Activated gamma-delta T cell treated with anti-CD3 and anti-CD28 coated beads, Interleukin-2, amount 50 U/mL, for 16 hours (primary cell): ENCODE results near the gene METTL9.
"Not testable (repeated sequence)": the region's sequence is repeated elsewhere in the genome, so short reads cannot be mapped to it uniquely, and the experiment has no call there.

Experiments
- DNase-seq: peaks from one replicate; pipeline ENCODE4 v3.0.0-alpha.2; 2020; ENCODE audit warnings: low read depth

The METTL9 gene

DNA sequence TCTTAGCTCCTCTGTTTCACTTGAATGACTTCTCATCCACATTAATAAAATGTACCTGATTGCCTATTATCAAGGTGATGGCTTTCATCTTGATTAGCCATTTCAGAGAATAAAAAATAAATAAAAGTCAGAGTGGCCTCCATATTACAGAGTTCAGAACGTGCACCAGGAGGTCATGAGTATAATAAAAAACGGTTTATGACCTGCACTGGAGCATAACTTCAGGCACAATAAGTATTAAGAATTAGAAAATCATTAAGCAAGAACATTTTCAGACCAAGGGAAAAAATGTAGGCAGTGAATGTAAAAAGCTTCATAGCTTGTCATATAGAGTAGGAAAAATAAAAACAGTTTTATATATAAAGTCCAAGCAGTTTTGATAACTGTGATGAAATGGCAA is 11.4 kb downstream of the METTL9 start:
- no peak for DNase-seq

- no peak for DNase-seq
Observed at GRCh38 chr16:21611198-21611555, 11.8 kb downstream of the METTL9 start.

- DNase-seq = no peak
Observed at GRCh38 chr16:21611556-21612384, 12.4 kb downstream of the METTL9 start.

DNA sequence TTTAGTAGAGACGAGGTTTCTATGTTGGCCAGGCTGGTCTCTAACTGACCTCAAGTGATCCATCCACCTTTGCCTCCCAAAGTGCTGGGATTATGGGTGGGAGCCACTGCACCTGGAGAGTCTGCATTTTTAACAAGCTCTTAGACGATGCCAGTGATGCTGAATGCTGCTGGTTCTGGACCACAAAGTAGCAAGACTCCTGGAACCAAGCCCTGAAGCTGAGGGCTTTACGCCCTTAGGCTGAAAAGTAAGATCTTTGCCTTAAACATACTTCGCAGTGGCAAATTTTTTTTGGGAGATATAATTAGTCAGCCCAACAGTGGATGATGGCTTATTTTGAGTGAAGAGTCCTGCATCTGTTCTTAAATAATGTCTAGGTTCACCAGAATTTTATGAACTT is 14.0 kb downstream of the METTL9 start:
- DNase-seq = no peak

- no peak for DNase-seq
Observed at GRCh38 chr16:21613781-21614180, 14.4 kb downstream of the METTL9 start.

DNA sequence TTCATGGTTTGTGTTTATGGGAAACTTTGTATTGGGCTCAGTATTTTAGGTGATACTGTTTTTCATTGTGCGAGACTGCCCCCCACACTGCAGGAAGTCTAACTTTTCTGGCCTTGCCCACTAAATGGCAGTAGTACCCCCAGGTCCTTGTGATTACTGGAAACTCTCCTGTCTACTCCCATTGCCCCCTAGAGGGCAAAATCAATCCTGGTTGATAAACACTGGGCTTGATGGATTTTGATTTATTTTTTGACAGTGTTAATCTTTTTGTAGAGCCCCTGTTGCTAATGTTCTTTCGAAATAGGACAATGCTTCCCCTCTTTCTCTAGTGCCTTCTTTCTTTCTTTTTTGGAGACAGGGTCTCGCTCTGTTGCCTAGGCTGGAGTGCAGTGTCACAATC is 15.5 kb downstream of the METTL9 start:
- no peak for DNase-seq

DNA sequence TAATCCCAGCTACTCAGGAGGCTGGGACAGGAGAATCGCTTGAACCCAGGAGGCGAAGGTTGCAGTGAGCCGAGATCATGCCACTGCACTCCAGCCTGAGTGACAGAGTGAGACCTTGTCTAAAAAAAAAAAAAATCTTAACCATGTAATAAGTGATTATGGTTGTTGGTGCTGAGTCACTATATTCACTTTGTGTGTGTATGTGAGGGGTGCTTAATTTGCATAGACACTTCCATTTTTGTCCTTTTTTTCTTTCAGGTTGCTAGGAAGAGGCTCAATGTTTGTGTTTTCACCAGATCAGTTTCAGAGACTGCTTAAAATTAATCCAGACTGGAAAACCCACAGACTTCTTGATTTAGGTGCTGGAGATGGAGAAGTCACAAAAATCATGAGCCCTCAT is 18.2 kb downstream of the METTL9 start:
- DNase-seq = no peak

GRCh38 chr16:21618281-21618680 is 18.9 kb downstream of the METTL9 start:
- no peak for DNase-seq

- DNase-seq = no peak
Observed at GRCh38 chr16:21619765-21620425, 20.5 kb downstream of the METTL9 start.

DNA sequence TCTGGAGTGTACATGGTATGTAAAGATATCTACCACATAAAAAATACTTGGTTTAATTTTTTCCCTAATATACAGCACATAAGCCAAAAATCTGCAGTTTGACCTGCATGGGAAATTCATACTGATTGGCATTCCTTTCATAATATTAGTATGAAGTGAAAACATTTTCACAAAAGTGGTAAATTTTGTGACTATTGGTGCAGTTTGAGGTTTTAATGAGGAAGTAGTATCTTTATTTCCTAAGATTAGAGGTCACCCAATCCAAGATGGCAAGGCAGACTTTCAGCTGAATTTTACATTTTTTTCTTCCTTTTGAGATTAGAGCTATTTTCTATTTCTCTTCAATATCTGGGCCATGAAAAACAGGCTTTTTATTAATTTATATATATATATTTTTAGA is 21.2 kb downstream of the METTL9 start:
- DNase-seq = no peak

GRCh38 chr16:21622545-21622944 is 23.2 kb downstream of the METTL9 start:
- DNase-seq = no peak

DNA sequence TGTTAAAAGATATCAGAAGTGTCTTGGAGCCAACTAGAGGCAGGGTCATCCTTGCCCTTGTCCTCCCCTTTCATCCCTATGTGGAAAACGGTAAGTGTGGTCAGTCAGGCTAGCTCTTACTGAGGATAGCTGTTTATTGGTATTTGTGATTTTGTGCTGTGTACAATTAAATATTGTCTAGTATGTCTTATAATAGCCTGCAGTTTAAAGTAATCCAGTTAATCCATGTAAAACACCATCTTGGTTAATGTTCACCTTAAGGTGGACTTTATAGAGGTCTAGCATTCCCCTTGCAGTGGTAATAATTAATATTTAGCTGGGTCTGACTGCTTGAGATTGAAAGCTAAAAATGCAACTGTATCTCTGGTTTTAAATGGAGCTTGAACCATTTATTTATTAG is 25.6 kb downstream of the METTL9 start:
- no peak for DNase-seq

DNA sequence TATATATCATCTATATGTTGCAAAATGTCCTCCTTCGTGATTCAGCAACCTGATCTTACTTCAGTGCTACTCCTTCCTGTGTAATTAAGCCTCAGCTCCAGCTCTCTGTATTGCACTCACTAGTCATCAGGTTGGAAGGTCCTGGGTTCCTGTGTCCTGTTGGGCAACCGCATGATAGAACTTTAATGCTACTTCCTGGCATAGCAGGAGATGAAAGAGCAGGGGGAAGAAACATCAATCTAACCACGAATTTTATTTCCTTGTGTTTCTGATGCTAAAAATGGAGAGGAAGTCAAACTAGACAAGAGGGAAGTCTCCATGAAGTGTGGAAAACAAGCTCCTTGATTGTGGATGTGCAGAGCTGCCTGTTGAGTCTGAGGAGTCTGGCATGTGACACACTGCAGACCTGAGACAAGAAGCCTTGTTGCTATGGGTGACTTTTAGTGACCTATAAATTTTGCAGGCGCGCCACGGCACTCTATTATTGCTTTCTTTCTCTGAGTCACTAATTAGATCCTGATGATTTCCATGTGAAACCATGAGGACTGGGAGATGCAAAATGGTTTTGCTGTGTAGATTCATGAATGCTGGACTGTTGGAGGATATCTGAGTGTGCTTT is 27.4 kb downstream of the METTL9 start:
- DNase-seq = no peak

DNA sequence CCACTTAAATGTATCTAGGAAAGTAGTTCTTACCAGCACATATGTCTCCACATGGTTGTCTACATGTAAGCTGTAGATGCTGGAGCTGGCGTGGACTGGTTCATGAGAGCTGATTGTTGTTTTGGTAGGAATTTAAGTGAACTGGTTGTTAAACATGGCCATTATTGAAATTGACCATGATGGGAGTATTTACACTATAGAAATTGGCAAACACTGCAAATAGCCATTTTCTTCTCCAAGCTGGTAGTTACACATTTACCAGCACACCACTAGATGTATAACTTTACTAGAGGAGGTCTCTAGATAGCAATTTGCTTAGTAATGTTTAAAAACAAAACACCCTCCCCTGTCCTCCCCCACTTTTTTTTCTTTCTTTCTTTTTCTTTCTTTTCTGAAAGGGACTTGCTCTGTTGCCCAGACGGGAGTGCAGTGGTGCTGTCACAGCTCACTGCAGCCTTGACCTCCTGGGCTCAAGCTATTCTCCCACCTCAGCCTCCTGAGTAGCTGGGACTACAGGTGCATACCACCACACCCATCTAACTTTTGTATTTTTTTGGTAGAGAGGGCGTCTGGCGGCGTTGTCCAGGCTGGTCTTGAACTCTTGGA is 28.8 kb downstream of the METTL9 start:
- DNase-seq = no peak

- no peak for DNase-seq
Observed at GRCh38 chr16:21628772-21629171, 29.4 kb downstream of the METTL9 start.

DNA sequence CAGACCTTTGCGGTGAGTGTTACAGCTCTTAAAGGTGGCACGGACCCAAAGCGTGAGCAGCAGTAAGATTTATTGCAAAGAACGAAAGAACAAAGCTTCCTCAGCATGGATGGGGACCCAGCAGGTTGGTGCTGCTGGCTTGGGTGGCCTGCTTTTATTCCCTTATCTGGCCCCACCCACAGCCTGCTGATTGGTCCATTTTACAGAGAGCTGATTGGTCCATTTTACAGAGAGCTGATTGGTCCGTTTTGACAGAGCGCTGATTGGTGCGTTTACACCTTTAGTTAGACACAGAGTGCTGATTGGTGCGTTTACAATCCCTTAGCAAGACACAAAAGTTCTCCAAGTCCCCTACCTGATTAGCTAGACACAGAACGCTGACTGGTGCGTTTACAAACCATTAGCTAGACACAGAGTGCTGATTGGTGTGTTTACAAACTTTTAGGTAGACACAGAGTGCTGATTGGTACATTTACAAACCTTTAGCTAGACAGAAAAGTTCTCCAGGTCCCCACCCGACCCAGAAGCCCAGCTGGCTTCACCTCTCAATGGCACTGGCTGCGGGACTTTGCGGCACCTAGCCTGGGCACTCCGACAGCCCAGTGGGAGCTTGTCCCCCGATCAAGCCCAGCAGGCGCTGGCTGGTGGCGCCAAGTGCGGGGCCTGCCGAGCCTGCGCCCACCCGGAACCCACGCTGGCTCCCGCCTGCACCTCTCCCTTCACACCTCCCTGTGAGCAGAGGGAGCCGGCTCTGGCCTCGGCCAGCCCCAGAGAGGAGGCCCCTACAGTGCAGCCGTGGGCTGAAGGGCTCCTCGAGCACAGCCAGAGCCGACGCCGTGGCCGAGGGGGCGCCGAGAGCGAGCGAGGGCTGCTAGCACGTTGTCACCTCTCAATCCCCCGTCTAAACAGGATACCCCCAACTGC is 30.5 kb downstream of the METTL9 start:
- not testable (repeated sequence) for DNase-seq

DNA sequence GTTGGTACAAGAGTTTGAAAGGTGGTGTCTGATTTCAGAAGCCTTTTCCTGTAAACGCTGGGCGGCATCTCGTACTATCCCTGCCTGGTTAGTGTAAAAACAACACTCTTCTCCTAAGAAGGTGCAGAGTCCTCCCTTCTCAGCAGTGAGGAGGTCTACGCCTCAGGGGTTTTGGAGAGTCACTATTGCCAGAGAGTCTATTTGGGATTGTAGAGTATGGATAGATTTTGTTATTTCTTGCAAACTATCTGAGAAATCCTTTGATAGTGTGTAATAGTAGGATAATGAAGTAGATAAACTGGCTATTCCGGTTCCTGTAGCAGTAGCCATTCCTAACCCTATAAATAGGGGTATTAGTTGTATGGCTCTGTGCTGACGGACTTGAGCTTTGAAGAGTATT is 31.5 kb downstream of the METTL9 start:
- DNase-seq = not testable (repeated sequence)

DNA sequence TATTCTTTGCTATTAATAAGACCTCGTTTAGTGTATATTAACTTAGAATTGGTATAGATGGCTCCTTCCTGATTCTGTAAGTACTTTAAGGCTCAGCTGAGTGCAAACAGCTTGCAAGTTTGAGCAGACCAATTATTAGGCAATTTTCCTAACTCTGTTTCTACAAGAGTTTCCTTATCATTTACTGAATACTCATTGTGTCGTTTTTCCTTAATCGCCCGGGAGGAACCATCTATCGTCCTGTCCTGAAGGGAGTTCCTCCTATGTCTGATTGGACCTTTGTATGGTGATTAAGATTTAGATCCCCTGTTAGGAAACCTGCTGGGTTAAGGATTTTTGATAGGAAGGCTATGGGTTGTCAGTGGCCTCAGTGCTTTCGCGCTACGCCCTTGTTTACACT is 32.0 kb downstream of the METTL9 start:
- DNase-seq = not testable (repeated sequence)

DNA sequence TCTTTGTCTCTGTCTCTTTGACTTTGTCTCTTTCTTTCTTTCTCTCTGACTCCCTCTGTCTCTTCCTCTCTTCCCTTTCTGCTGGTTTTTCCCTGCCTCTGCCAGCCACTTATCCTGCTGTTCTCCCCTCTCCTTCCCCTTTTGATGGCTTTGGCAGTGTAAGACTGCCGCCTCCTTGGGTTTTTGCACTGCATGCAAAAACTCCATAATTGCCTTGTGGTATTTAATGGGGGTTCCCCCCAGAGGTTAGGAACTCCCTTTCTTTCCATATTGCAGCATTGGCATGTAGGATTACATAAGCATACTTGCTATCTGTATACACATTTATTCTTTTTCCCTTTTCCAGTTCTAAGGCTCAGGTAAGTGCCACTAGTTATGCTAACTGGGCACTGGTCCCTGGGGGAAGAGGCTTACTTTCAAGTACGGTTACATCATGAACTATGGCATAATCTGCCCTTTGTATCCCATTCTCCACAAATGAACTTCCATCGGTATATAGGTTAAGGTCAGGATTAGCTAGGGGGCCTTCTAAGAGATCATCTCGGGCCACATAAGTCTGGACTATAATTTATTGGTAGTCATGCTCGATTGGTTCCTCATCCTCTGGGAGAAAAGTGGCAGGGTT is 32.7 kb downstream of the METTL9 start:
- DNase-seq = not testable (repeated sequence)

GRCh38 chr16:21634216-21634615 is 34.8 kb downstream of the METTL9 start:
- no peak for DNase-seq

- DNase-seq = not testable (repeated sequence)
Observed at GRCh38 chr16:21635694-21636093, 36.3 kb downstream of the METTL9 start.
